Measurements from ENCODE around the gene RASSF5.

- TF ChIP-seq, protein P1, sequence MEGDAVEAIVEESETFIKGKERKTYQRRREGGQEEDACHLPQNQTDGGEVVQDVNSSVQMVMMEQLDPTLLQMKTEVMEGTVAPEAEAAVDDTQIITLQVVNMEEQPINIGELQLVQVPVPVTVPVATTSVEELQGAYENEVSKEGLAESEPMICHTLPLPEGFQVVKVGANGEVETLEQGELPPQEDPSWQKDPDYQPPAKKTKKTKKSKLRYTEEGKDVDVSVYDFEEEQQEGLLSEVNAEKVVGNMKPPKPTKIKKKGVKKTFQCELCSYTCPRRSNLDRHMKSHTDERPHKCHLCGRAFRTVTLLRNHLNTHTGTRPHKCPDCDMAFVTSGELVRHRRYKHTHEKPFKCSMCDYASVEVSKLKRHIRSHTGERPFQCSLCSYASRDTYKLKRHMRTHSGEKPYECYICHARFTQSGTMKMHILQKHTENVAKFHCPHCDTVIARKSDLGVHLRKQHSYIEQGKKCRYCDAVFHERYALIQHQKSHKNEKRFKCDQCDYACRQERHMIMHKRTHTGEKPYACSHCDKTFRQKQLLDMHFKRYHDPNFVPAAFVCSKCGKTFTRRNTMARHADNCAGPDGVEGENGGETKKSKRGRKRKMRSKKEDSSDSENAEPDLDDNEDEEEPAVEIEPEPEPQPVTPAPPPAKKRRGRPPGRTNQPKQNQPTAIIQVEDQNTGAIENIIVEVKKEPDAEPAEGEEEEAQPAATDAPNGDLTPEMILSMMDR (conservative IDR thresholded peaks at IDR 0.05; ENCODE audit: low read depth in 2 of 2), result no peak
- TF ChIP-seq, protein P2, sequence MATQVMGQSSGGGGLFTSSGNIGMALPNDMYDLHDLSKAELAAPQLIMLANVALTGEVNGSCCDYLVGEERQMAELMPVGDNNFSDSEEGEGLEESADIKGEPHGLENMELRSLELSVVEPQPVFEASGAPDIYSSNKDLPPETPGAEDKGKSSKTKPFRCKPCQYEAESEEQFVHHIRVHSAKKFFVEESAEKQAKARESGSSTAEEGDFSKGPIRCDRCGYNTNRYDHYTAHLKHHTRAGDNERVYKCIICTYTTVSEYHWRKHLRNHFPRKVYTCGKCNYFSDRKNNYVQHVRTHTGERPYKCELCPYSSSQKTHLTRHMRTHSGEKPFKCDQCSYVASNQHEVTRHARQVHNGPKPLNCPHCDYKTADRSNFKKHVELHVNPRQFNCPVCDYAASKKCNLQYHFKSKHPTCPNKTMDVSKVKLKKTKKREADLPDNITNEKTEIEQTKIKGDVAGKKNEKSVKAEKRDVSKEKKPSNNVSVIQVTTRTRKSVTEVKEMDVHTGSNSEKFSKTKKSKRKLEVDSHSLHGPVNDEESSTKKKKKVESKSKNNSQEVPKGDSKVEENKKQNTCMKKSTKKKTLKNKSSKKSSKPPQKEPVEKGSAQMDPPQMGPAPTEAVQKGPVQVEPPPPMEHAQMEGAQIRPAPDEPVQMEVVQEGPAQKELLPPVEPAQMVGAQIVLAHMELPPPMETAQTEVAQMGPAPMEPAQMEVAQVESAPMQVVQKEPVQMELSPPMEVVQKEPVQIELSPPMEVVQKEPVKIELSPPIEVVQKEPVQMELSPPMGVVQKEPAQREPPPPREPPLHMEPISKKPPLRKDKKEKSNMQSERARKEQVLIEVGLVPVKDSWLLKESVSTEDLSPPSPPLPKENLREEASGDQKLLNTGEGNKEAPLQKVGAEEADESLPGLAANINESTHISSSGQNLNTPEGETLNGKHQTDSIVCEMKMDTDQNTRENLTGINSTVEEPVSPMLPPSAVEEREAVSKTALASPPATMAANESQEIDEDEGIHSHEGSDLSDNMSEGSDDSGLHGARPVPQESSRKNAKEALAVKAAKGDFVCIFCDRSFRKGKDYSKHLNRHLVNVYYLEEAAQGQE (IDR thresholded peaks at IDR 0.05; ENCODE audit: unreplicated experiment), result no peak
- TF ChIP-seq EZH2phosphoT487 (IDR thresholded peaks at IDR 0.05; ENCODE audit: unreplicated experiment) (no peak), POLR2AphosphoS5 (IDR thresholded peaks at IDR 0.05; ENCODE audit: low read depth) (no peak), EZH2 (IDR thresholded peaks at IDR 0.05; ENCODE audit: low read depth, unreplicated experiment) (no peak), JUNB (IDR thresholded peaks at IDR 0.05; ENCODE audit: unreplicated experiment) (no peak), ZNF114 (CRISPR knock-in tag; IDR thresholded peaks at IDR 0.05) (no peak), ZNF331 (CRISPR knock-in tag; IDR thresholded peaks at IDR 0.05; ENCODE audit: low read depth) (no peak), CREB1 (CRISPR knock-in tag; IDR thresholded peaks at IDR 0.05; ENCODE audit: low read depth) (no peak), NANOG (IDR thresholded peaks at IDR 0.05; ENCODE audit: borderline replicate concordance) (no peak), STAT1 (IDR thresholded peaks at IDR 0.05; ENCODE audit: unreplicated experiment) (no peak), ETS1 (IDR thresholded peaks at IDR 0.05) (no peak)
- TF ChIP-seq, protein P3, sequence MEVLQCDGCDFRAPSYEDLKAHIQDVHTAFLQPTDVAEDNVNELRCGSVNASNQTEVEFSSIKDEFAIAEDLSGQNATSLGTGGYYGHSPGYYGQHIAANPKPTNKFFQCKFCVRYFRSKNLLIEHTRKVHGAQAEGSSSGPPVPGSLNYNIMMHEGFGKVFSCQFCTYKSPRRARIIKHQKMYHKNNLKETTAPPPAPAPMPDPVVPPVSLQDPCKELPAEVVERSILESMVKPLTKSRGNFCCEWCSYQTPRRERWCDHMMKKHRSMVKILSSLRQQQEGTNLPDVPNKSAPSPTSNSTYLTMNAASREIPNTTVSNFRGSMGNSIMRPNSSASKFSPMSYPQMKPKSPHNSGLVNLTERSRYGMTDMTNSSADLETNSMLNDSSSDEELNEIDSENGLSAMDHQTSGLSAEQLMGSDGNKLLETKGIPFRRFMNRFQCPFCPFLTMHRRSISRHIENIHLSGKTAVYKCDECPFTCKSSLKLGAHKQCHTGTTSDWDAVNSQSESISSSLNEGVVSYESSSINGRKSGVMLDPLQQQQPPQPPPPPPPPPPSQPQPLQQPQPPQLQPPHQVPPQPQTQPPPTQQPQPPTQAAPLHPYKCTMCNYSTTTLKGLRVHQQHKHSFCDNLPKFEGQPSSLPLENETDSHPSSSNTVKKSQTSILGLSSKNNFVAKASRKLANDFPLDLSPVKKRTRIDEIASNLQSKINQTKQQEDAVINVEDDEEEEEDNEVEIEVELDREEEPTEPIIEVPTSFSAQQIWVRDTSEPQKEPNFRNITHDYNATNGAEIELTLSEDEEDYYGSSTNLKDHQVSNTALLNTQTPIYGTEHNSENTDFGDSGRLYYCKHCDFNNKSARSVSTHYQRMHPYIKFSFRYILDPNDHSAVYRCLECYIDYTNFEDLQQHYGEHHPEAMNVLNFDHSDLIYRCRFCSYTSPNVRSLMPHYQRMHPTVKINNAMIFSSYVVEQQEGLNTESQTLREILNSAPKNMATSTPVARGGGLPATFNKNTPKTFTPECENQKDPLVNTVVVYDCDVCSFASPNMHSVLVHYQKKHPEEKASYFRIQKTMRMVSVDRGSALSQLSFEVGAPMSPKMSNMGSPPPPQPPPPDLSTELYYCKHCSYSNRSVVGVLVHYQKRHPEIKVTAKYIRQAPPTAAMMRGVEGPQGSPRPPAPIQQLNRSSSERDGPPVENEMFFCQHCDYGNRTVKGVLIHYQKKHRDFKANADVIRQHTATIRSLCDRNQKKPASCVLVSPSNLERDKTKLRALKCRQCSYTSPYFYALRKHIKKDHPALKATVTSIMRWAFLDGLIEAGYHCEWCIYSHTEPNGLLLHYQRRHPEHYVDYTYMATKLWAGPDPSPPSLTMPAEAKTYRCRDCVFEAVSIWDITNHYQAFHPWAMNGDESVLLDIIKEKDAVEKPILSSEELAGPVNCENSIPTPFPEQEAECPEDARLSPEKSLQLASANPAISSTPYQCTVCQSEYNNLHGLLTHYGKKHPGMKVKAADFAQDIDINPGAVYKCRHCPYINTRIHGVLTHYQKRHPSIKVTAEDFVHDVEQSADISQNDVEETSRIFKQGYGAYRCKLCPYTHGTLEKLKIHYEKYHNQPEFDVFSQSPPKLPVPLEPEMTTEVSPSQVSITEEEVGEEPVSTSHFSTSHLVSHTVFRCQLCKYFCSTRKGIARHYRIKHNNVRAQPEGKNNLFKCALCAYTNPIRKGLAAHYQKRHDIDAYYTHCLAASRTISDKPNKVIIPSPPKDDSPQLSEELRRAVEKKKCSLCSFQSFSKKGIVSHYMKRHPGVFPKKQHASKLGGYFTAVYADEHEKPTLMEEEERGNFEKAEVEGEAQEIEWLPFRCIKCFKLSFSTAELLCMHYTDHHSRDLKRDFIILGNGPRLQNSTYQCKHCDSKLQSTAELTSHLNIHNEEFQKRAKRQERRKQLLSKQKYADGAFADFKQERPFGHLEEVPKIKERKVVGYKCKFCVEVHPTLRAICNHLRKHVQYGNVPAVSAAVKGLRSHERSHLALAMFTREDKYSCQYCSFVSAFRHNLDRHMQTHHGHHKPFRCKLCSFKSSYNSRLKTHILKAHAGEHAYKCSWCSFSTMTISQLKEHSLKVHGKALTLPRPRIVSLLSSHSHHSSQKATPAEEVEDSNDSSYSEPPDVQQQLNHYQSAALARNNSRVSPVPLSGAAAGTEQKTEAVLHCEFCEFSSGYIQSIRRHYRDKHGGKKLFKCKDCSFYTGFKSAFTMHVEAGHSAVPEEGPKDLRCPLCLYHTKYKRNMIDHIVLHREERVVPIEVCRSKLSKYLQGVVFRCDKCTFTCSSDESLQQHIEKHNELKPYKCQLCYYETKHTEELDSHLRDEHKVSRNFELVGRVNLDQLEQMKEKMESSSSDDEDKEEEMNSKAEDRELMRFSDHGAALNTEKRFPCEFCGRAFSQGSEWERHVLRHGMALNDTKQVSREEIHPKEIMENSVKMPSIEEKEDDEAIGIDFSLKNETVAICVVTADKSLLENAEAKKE (CRISPR knock-in tag; IDR thresholded peaks at IDR 0.05), result no peak
Observed at GRCh38 chr1:206566999-206567398, 59.7 kb downstream of the RASSF5 start.
